Mucosa of stomach (tissue), 1 donor: ENCODE results near the gene TAB2.

ENCODE experiments used
- H3K27me3 ChIP-seq: one replicate; pipeline ENCODE4 v1.7.0; 2013; ENCODE audit warnings: mild to moderate bottlenecking, low read length; ENCODE audit not compliant: control insufficient read depth, insufficient read depth
- H3K36me3 ChIP-seq: one replicate; pipeline ENCODE4 v1.7.0; 2013; ENCODE audit warnings: low read length; ENCODE audit not compliant: control insufficient read depth, insufficient read depth
- H3K4me1 ChIP-seq: one replicate; pipeline ENCODE4 v1.7.0; 2013; ENCODE audit warnings: mild to moderate bottlenecking, low read length; ENCODE audit not compliant: control insufficient read depth, insufficient read depth
- H3K4me3 ChIP-seq: one replicate; pipeline ENCODE4 v1.7.0; 2013; ENCODE audit warnings: low read length
- H3K9ac ChIP-seq: one replicate; pipeline ENCODE4 v1.7.0; 2013; ENCODE audit warnings: mild to moderate bottlenecking, low read length, moderate library complexity
- H3K9me3 ChIP-seq: one replicate; pipeline ENCODE4 v1.7.0; 2013; ENCODE audit warnings: mild to moderate bottlenecking, low read length, moderate library complexity; ENCODE audit not compliant: control insufficient read depth
- donor health status: Pancreatic carcinoma.

TAB2 gene

GRCh38 chr6:149289192-149289781, 28.2 kb upstream of the TAB2 start:
- Histone ChIP-seq H3K9me3 (no peaks in the 10 kb centered on the region), H3K4me1 (no peaks in the 10 kb centered on the region), H3K9ac (no peak overlapping the region), H3K36me3 (no peaks in the 10 kb centered on the region), H3K27me3 (no peaks in the 10 kb centered on the region), H3K4me3 (no peak overlapping the region)

GRCh38 chr6:149289966-149290365, 27.5 kb upstream of the TAB2 start:
- no peaks in the 10 kb centered on the region for H3K27me3 ChIP-seq
- no peaks in the 10 kb centered on the region for H3K9me3 ChIP-seq
- H3K36me3 ChIP-seq, result no peaks in the 10 kb centered on the region
- H3K4me1 ChIP-seq, result no peaks in the 10 kb centered on the region
- H3K9ac ChIP-seq, result no peak overlapping the region
- no peak overlapping the region for H3K4me3 ChIP-seq

- Histone ChIP-seq H3K9me3 (no peaks in the 10 kb centered on the region), H3K9ac (no peak overlapping the region), H3K36me3 (no peaks in the 10 kb centered on the region), H3K4me3 (no peak overlapping the region), H3K4me1 (no peaks in the 10 kb centered on the region), H3K27me3 (no peaks in the 10 kb centered on the region)
Observed at GRCh38 chr6:149293244-149293643, 24.3 kb upstream of the TAB2 start.

GRCh38 chr6:149300563-149300962, 16.9 kb upstream of the TAB2 start:
- H3K27me3 ChIP-seq, result no peaks in the 10 kb centered on the region
- no peaks in the 10 kb centered on the region for H3K9me3 ChIP-seq
- H3K36me3 ChIP-seq, result no peaks in the 10 kb centered on the region
- H3K4me3 ChIP-seq, result no peak overlapping the region
- no peak overlapping the region for H3K9ac ChIP-seq
- H3K4me1 ChIP-seq, result no peaks in the 10 kb centered on the region

GRCh38 chr6:149302723-149303122, 14.8 kb upstream of the TAB2 start:
- no peaks in the 10 kb centered on the region for H3K27me3 ChIP-seq
- H3K4me1 ChIP-seq, result no peaks in the 10 kb centered on the region
- no peaks in the 10 kb centered on the region for H3K9me3 ChIP-seq
- no peak overlapping the region for H3K9ac ChIP-seq
- H3K36me3 ChIP-seq, result no peaks in the 10 kb centered on the region
- no peak overlapping the region for H3K4me3 ChIP-seq

GRCh38 chr6:149303468-149303867, 14.0 kb upstream of the TAB2 start:
- no peaks in the 10 kb centered on the region for H3K4me1 ChIP-seq

GRCh38 chr6:149305372-149305771, 12.1 kb upstream of the TAB2 start:
- H3K27me3 ChIP-seq, result no peaks in the 10 kb centered on the region
- H3K9ac ChIP-seq, result no peak overlapping the region
- H3K36me3 ChIP-seq, result no peaks in the 10 kb centered on the region
- H3K9me3 ChIP-seq, result no peaks in the 10 kb centered on the region
- H3K4me1 ChIP-seq, result no peaks in the 10 kb centered on the region
- H3K4me3 ChIP-seq, result no peak overlapping the region

More at GRCh38 chr6:149303468-149303867, 14.0 kb upstream of the TAB2 start:
- Histone ChIP-seq H3K27me3 (no peaks in the 10 kb centered on the region), H3K4me3 (no peak overlapping the region), H3K36me3 (no peaks in the 10 kb centered on the region), H3K9me3 (no peaks in the 10 kb centered on the region), H3K9ac (no peak overlapping the region)

- Histone ChIP-seq H3K9me3 (no peaks in the 10 kb centered on the region), H3K4me3 (no peak overlapping the region), H3K36me3 (no peaks in the 10 kb centered on the region), H3K9ac (no peak overlapping the region), H3K4me1 (no peaks in the 10 kb centered on the region), H3K27me3 (no peaks in the 10 kb centered on the region)
Observed at GRCh38 chr6:149306967-149307366, 10.5 kb upstream of the TAB2 start.

- no peaks in the 10 kb centered on the region for H3K36me3 ChIP-seq
- H3K4me1 ChIP-seq, result no peaks in the 10 kb centered on the region
- H3K9me3 ChIP-seq, result no peaks in the 10 kb centered on the region
- H3K27me3 ChIP-seq, result peaks cover 5% of the 10 kb centered on the region
- H3K9ac ChIP-seq, result no peak overlapping the region
- no peak overlapping the region for H3K4me3 ChIP-seq
Observed at GRCh38 chr6:149311293-149311692, 6.2 kb upstream of the TAB2 start.

GRCh38 chr6:149311766-149312165, 5.7 kb upstream of the TAB2 start:
- Histone ChIP-seq H3K4me1 (no peaks in the 10 kb centered on the region), H3K9ac (no peak overlapping the region)

GRCh38 chr6:149313070-149313469, 4.4 kb upstream of the TAB2 start:
- Histone ChIP-seq H3K9ac (no peak overlapping the region), H3K27me3 (peaks cover 5% of the 10 kb centered on the region), H3K4me1 (no peaks in the 10 kb centered on the region), H3K4me3 (no peak overlapping the region), H3K36me3 (no peaks in the 10 kb centered on the region), H3K9me3 (no peaks in the 10 kb centered on the region)

More at GRCh38 chr6:149311766-149312165, 5.7 kb upstream of the TAB2 start:
- Histone ChIP-seq H3K9me3 (no peaks in the 10 kb centered on the region), H3K4me3 (no peak overlapping the region), H3K27me3 (peaks cover 5% of the 10 kb centered on the region), H3K36me3 (no peaks in the 10 kb centered on the region)

- no peak overlapping the region for H3K9ac ChIP-seq
- no peak overlapping the region for H3K4me3 ChIP-seq
- no peaks in the 10 kb centered on the region for H3K9me3 ChIP-seq
- H3K27me3 ChIP-seq, result peaks cover 5% of the 10 kb centered on the region
- no peaks in the 10 kb centered on the region for H3K36me3 ChIP-seq
- H3K4me1 ChIP-seq, result no peaks in the 10 kb centered on the region
Observed at GRCh38 chr6:149313861-149314260, 3.7 kb upstream of the TAB2 start.

- H3K9me3 ChIP-seq, result no peaks in the 10 kb centered on the region
- peaks cover 5% of the 10 kb centered on the region for H3K27me3 ChIP-seq
- no peak overlapping the region for H3K9ac ChIP-seq
- H3K36me3 ChIP-seq, result no peaks in the 10 kb centered on the region
- H3K4me1 ChIP-seq, result no peaks in the 10 kb centered on the region
- no peak overlapping the region for H3K4me3 ChIP-seq
Observed at GRCh38 chr6:149314325-149314905, 3.1 kb upstream of the TAB2 start.
